WTC11 (cell line): ENCODE measurements around the gene RPS6KA5.

ENCODE experiments used
- ATF3 ChIP-seq: sonication (generic); formaldehyde crosslinking; conservative IDR thresholded peaks from 2 replicates; pipeline ENCODE4 v1.8.1; 2022; ENCODE audit warnings: mild to moderate bottlenecking, missing genetic modification reagents
- CREM ChIP-seq: sonication (generic); formaldehyde crosslinking; IDR thresholded peaks from 2 replicates; pipeline ENCODE4 v1.8.1; 2022; ENCODE audit warnings: mild to moderate bottlenecking, missing genetic modification reagents, moderate library complexity
- CTCF ChIP-seq: fragments of 200-600 bp; IDR thresholded peaks from 2 replicates; pipeline ENCODE4 v1.8.0; 2022; ENCODE audit warnings: antibody characterized with exemption
- ESRRA ChIP-seq: sonication (generic); formaldehyde crosslinking; IDR thresholded peaks from 2 replicates; pipeline ENCODE4 v1.8.1; 2022; ENCODE audit warnings: mild to moderate bottlenecking, missing genetic modification reagents, borderline replicate concordance
- FOXJ3 ChIP-seq: sonication (generic); formaldehyde crosslinking; IDR thresholded peaks from 2 replicates; pipeline ENCODE4 v1.9.0; 2021; ENCODE audit warnings: missing genetic modification reagents, mild to moderate bottlenecking, borderline replicate concordance
- FOXK1 ChIP-seq: sonication (generic); formaldehyde crosslinking; IDR thresholded peaks from 2 replicates; pipeline ENCODE4 v1.8.0; 2022; ENCODE audit warnings: mild to moderate bottlenecking, moderate library complexity, missing genetic modification reagents
- HMGXB4 ChIP-seq: sonication (generic); formaldehyde crosslinking; IDR thresholded peaks from 2 replicates; pipeline ENCODE4 v1.8.1; 2023; ENCODE audit warnings: mild to moderate bottlenecking, moderate library complexity, missing genetic modification reagents
- JUN ChIP-seq: sonication (generic); formaldehyde crosslinking; IDR thresholded peaks from 2 replicates; pipeline ENCODE4 v1.8.0; 2023; ENCODE audit warnings: mild to moderate bottlenecking, missing genetic modification reagents
- MXD4 ChIP-seq: fragments of 250-450 bp; sonication (Bioruptor Pico); IDR thresholded peaks from 2 replicates; pipeline ENCODE4 v1.8.0; 2021; ENCODE audit warnings: mild to moderate bottlenecking, moderate library complexity, borderline replicate concordance
- TCF7 ChIP-seq: sonication (generic); formaldehyde crosslinking; IDR thresholded peaks from 2 replicates; pipeline ENCODE4 v1.8.0; 2022; ENCODE audit warnings: mild to moderate bottlenecking, low read depth, missing genetic modification reagents, moderate library complexity
- TEAD1 ChIP-seq: sonication (generic); formaldehyde crosslinking; IDR thresholded peaks from 2 replicates; pipeline ENCODE4 v1.8.0; 2022; ENCODE audit warnings: mild to moderate bottlenecking, missing genetic modification reagents
- ZBTB21 ChIP-seq: sonication (generic); formaldehyde crosslinking; IDR thresholded peaks from 2 replicates; pipeline ENCODE4 v1.8.1; 2023; ENCODE audit warnings: mild to moderate bottlenecking, missing genetic modification reagents, borderline replicate concordance
- ZNF423 ChIP-seq: fragments of 250-450 bp; sonication (Bioruptor Pico); IDR thresholded peaks from 2 replicates; pipeline ENCODE4 v2.1.2; 2022; ENCODE audit warnings: mild to moderate bottlenecking, moderate library complexity
- TF ChIP-seq, protein P1 (sequence below): sonication (generic); formaldehyde crosslinking; IDR thresholded peaks from 2 replicates; pipeline ENCODE4 v1.8.1; 2022; ENCODE audit warnings: low read depth, missing genetic modification reagents, borderline replicate concordance

GRCh38 chr14:90805662-90806540 lies 254.5 kb downstream of the RPS6KA5 start:
- TF ChIP-seq JUN: no peak
- no peak for TF ChIP-seq ZBTB21 (CRISPR knock-in tag)
- no peak for TF ChIP-seq CTCF
- TF ChIP-seq HMGXB4: no peak
- no peak for TF ChIP-seq FOXJ3
- no peak for TF ChIP-seq MXD4 (CRISPR knock-in tag)
- TF ChIP-seq, protein P1, sequence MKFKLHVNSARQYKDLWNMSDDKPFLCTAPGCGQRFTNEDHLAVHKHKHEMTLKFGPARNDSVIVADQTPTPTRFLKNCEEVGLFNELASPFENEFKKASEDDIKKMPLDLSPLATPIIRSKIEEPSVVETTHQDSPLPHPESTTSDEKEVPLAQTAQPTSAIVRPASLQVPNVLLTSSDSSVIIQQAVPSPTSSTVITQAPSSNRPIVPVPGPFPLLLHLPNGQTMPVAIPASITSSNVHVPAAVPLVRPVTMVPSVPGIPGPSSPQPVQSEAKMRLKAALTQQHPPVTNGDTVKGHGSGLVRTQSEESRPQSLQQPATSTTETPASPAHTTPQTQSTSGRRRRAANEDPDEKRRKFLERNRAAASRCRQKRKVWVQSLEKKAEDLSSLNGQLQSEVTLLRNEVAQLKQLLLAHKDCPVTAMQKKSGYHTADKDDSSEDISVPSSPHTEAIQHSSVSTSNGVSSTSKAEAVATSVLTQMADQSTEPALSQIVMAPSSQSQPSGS (CRISPR knock-in tag): no peak
- TF ChIP-seq ESRRA: no peak
- no peak for TF ChIP-seq TCF7 (CRISPR knock-in tag)
- no peak for TF ChIP-seq CREM (CRISPR knock-in tag)
- TF ChIP-seq FOXK1: no peak
- no peak for TF ChIP-seq TEAD1 (CRISPR knock-in tag)
- TF ChIP-seq ZNF423 (CRISPR knock-in tag): no peak
- no peak for TF ChIP-seq ATF3
